K562 (cell line): Measurements from ENCODE around the gene CFAP300. TPM values are rescaled to one million over a fixed set of nuclear protein-coding genes. Genes with fewer than 3 reads are reported as not detected.

Experiments
- ATAC-seq: fragments of 200-7000 bp; cut with Tn5 transposase; 3 replicates; pipeline ENCODE4 v1.9.1; 2020; ENCODE audit warnings: moderate library complexity
- BruUV-seq: library from RNA; stranded (reverse); fragments of 400-500 nt; replicated peaks from 2 replicates; lab custom pipeline; 2021; lab: Mats Ljungman, UMichigan
- CTCF ChIA-PET: fragments of 300-600 bp; formaldehyde crosslinking; extraction: SDS; loops from one replicate; lab custom pipeline; 2021; ENCODE audit warnings: low intra/inter-chr PET ratio; lab: Yijun Ruan, JAX
- POLR2A ChIA-PET: fragments of 300-600, 350-650 bp; sonication (Branson Sonifier 250); formaldehyde crosslinking; extraction: SDS; loops from one replicate; lab custom pipeline; 2021; ENCODE audit warnings: antibody characterized with exemption, inconsistent platforms; lab: Yijun Ruan, JAX
- DNase-seq, 4 experiments: peaks; one replicate each; pipeline versions ENCODE4 v3.0.0 to v3.0.0-alpha.2; 2011 to 2018; ENCODE audit warnings: low spot score in 3 of 4, mixed read lengths in 3 of 4; ENCODE audit errors: extremely low read depth in 1 of 4
- FAIRE-seq: peaks from 2 replicates; lab custom pipeline; 2011; peaks lifted over from hg19 to GRCh38; lab: Jason Lieb, UNC
- H2AFZ ChIP-seq: 2 replicates; pipeline ENCODE4 v1.6.0; 2011; ENCODE audit warnings: low read depth, low read length, control low read depth, inconsistent platforms
- H3K27ac ChIP-seq: fragments of 200-600 bp; 3 replicates; pipeline ENCODE4 v1.8.0; 2011; ENCODE audit warnings: low read depth, mild to moderate bottlenecking, control low read depth, inconsistent platforms, low read length, moderate library complexity, mixed read lengths; ENCODE audit errors: extremely low read depth
- H3K27me3 ChIP-seq, 2 experiments: fragments of 300-600 bp in 1 of 2; 2 replicates in 1 of 2; 3 replicates in 1 of 2; pipeline versions ENCODE4 v1.6.0 to v1.8.0; 2011; ENCODE audit warnings: inconsistent platforms in 2 of 2, low read length in 2 of 2, mild to moderate bottlenecking in 1 of 2, mixed read lengths in 1 of 2, moderate library complexity in 1 of 2; ENCODE audit not compliant: control insufficient read depth in 2 of 2, insufficient read depth in 2 of 2
- H3K36me3 ChIP-seq: fragments of 300-600 bp; 3 replicates; pipeline ENCODE4 v1.8.0; 2011; ENCODE audit warnings: mild to moderate bottlenecking, low read length, inconsistent platforms; ENCODE audit not compliant: control insufficient read depth, insufficient read depth
- H3K4me1 ChIP-seq, 2 experiments: fragments of 200-600 bp in 1 of 2; replicated peaks in 1 of 2; 2 replicates in 1 of 2; 3 replicates in 1 of 2; pipeline versions ENCODE4 v1.5.1 to v1.8.0; 2011; ENCODE audit warnings: inconsistent platforms in 2 of 2, low read length in 2 of 2, mild to moderate bottlenecking in 1 of 2, mixed read lengths in 1 of 2, moderate library complexity in 1 of 2; ENCODE audit not compliant: control insufficient read depth in 2 of 2, insufficient read depth in 2 of 2
- H3K4me2 ChIP-seq: 2 replicates; pipeline ENCODE4 v1.6.1; 2011; ENCODE audit warnings: low read length, control low read depth, inconsistent platforms, mixed read lengths; ENCODE audit not compliant: insufficient read depth
- H3K4me3 ChIP-seq: fragments of 200-600 bp; sonication (generic), shearing (Covaris generic); 2 replicates; pipeline ENCODE4 v1.5.1; 2016; ENCODE audit warnings: control low read depth, inconsistent platforms
- H3K79me2 ChIP-seq: fragments of 200-600 bp; 3 replicates; pipeline ENCODE4 v1.8.0; 2011; ENCODE audit warnings: low read length, inconsistent platforms; ENCODE audit not compliant: control insufficient read depth, insufficient read depth
- H3K9ac ChIP-seq, 2 experiments: 2 replicates each; pipeline versions ENCODE4 v1.6.0 to v1.6.1; 2011; ENCODE audit warnings: low read depth in 2 of 2, low read length in 2 of 2, control low read depth in 1 of 2, inconsistent platforms in 1 of 2, mild to moderate bottlenecking in 1 of 2, mixed read lengths in 1 of 2; ENCODE audit not compliant: insufficient read depth in 1 of 2
- H3K9me1 ChIP-seq: one replicate; pipeline ENCODE4 v1.6.0; 2011; ENCODE audit warnings: inconsistent platforms, mild to moderate bottlenecking, low read length, moderate library complexity; ENCODE audit not compliant: control insufficient read depth, insufficient read depth
- H3K9me3 ChIP-seq: replicated peaks from 2 replicates; pipeline ENCODE4 v1.5.1; 2011; ENCODE audit warnings: low read depth, low read length, inconsistent platforms; ENCODE audit not compliant: control insufficient read depth, insufficient read depth
- H4K20me1 ChIP-seq: replicated peaks from 2 replicates; pipeline ENCODE4 v1.6.1; 2011; ENCODE audit warnings: low read length, inconsistent platforms, mixed read lengths; ENCODE audit not compliant: control insufficient read depth, insufficient read depth
- TAF1 ChIP-seq: IDR thresholded peaks from 2 replicates; pipeline ENCODE4 v1.6.1; 2011; ENCODE audit warnings: mild to moderate bottlenecking, low read length, moderate library complexity; ENCODE audit not compliant: insufficient read depth, control insufficient read depth, severe bottlenecking; ENCODE audit errors: extremely low read depth
- ZC3H11A ChIP-seq: IDR thresholded peaks from 2 replicates; pipeline ENCODE4 v1.6.1; 2012; ENCODE audit warnings: low read depth, low read length, improper control_type of control experiment
- WGBS: fragments of 100-300 bp; shearing (Covaris generic); methylation state at CpG from one replicate; pipeline ENCODE4 v1.1.6; 2016; ENCODE audit warnings: low coverage, mixed read lengths; ENCODE audit not compliant: insufficient coverage; ENCODE audit errors: missing lambda C conversion rate; 5-methylcytosine and 5-hydroxymethylcytosine counted together
- in situ Hi-C: fragments of 300-500 bp; cut with MboI; formaldehyde crosslinking; loops from 4 replicates; pipeline ENCODE4 v1.15.0; 2018; ENCODE audit warnings: inconsistent platforms, mixed read lengths
- intact Hi-C: fragments of 100-400 bp; cut with micrococcal nuclease; formaldehyde crosslinking; loops from 2 replicates; pipeline ENCODE4 v1.14.2; 2022
- polyA plus RNA-seq, 8 experiments: library from polyadenylated mRNA; depleted of rRNA in 4 of 8; stranded (reverse) in 5 of 8; unstranded in 3 of 8; fragments of >200 nt; fragmentation: Nextera tagmentation in 2 of 8; fragmentation: Illumina TruSeq in 1 of 8; extraction: Ambion mirVana in 2 of 8; extraction: Trizol in 1 of 8; gene quantifications; 2 replicates each; pipeline versions ENCODE4 v1.2.1 to v1.2.3, GENCODE V29; 2011 to 2014; ENCODE audit warnings: inconsistent platforms in 1 of 8, missing spikeins in 1 of 8
- total RNA-seq, 7 experiments: library from RNA; depleted of rRNA in 6 of 7; stranded (reverse); fragments of >200 nt in 6 of 7; fragmentation: Illumina TruSeq in 2 of 7; extraction: Trizol in 2 of 7; gene quantifications; 2 replicates each; pipeline versions ENCODE4 v1.2.1 to v1.2.3, GENCODE V29; 2011 to 2021; ENCODE audit warnings: low replicate concordance in 1 of 7
- TF ChIP-seq, protein P1 (sequence below): fragments of 450-650 bp; IDR thresholded peaks from 2 replicates; pipeline ENCODE4 v1.6.1; 2016; ENCODE audit warnings: low read depth

Gene CFAP300
- total and polyA plus RNA-seq, 9 of the 15 experiments (the other 6 are each of a cell fraction or from before 2014, with no cell fraction given), result not detected

DNA sequence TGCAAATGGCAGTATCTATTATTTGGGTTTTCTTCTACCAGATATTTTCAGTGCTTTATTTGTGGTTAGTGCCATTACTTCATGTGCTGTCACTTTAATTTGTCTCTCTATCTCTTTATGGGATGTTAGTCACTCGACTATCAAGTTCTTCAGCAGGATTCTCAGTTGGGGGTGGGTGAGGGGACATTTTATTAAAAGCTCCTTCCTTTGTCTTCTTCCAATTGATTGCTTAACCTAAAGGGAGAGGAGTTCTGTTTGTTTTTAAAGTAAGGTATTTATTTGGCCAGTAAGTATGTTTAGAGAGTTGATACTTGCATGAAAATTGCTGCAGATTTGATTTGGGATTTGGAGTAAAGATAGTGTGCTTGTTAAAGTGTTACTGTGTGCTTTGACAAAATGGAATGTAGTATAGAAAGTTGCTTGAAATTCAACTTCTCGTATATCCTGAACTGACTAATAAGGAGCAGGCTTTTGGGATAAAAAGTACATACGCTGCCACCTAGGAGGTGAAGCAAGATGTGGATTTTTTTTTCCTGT is 73.3 kb downstream of the CFAP300 start:
- Histone ChIP-seq H3K4me2 (no peak overlapping the region), H4K20me1 (no peaks in the 10 kb centered on the region), H3K36me3 (no peaks in the 10 kb centered on the region), H3K9ac (no peak overlapping the region), H3K4me3 (no peak overlapping the region), H3K27ac (no peak overlapping the region), H3K4me1 (no peaks in the 10 kb centered on the region; a peak in 1 of 5 replicates), H2AFZ (no peak overlapping the region), H3K27me3 (no peaks in the 10 kb centered on the region), H3K9me1 (no peaks in the 10 kb centered on the region), H3K79me2 (no peaks in the 10 kb centered on the region), H3K9me3 (no peaks in the 10 kb centered on the region)
- no peak for ATAC-seq
- POLR2A ChIA-PET, result interaction anchor here (1.0 kb wide), 1 partner anchor 12 kb away, joined by 3 read pairs; no protein-coding TSS in a partner anchor
- TF ChIP-seq ZC3H11A, result no peak
- TF ChIP-seq TAF1, result no peak
- TF ChIP-seq, protein P1, sequence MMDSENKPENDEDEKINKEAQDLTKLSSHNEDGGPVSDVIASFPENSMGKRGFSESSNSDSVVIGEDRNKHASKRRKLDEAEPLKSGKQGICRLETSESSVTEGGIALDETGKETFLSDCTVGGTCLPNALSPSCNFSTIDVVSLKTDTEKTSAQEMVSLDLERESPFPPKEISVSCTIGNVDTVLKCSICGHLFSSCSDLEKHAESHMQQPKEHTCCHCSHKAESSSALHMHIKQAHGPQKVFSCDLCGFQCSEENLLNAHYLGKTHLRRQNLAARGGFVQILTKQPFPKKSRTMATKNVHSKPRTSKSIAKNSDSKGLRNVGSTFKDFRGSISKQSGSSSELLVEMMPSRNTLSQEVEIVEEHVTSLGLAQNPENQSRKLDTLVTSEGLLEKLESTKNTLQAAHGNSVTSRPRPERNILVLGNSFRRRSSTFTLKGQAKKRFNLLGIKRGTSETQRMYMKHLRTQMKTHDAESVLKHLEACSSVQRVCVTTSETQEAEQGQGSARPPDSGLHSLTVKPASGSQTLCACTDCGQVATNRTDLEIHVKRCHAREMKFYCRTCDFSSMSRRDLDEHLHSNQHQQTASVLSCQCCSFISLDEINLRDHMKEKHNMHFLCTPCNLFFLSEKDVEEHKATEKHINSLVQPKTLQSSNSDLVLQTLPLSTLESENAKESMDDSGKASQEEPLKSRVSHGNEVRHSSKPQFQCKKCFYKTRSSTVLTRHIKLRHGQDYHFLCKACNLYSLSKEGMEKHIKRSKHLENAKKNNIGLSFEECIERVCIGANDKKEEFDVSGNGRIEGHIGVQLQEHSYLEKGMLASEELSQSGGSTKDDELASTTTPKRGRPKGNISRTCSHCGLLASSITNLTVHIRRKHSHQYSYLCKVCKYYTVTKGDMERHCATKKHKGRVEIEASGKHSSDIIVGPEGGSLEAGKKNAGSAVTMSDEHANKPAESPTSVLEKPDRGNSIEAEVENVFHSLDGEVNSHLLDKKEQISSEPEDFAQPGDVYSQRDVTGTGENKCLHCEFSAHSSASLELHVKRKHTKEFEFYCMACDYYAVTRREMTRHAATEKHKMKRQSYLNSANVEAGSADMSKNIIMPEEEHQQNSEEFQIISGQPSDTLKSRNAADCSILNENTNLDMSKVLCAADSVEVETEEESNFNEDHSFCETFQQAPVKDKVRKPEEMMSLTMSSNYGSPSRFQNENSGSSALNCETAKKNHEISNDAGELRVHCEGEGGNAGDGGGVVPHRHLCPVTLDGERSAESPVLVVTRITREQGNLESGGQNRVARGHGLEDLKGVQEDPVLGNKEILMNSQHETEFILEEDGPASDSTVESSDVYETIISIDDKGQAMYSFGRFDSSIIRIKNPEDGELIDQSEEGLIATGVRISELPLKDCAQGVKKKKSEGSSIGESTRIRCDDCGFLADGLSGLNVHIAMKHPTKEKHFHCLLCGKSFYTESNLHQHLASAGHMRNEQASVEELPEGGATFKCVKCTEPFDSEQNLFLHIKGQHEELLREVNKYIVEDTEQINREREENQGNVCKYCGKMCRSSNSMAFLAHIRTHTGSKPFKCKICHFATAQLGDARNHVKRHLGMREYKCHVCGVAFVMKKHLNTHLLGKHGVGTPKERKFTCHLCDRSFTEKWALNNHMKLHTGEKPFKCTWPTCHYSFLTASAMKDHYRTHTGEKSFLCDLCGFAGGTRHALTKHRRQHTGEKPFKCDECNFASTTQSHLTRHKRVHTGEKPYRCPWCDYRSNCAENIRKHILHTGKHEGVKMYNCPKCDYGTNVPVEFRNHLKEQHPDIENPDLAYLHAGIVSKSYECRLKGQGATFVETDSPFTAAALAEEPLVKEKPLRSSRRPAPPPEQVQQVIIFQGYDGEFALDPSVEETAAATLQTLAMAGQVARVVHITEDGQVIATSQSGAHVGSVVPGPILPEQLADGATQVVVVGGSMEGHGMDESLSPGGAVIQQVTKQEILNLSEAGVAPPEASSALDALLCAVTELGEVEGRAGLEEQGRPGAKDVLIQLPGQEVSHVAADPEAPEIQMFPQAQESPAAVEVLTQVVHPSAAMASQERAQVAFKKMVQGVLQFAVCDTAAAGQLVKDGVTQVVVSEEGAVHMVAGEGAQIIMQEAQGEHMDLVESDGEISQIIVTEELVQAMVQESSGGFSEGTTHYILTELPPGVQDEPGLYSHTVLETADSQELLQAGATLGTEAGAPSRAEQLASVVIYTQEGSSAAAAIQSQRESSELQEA, result no peak
- DNase-seq, result no peak
- no TSS peak for BruUV-seq
- CTCF ChIA-PET, result no interaction called here
- in situ Hi-C loops (no loop called here), intact Hi-C loops (no loop called here)
- no peak for FAIRE-seq
- 2% methylated on average over 3 of the region's 3 CpGs for WGBS
